ENCODE data around the gene SPTSSB.

SPTSSB gene

DNA sequence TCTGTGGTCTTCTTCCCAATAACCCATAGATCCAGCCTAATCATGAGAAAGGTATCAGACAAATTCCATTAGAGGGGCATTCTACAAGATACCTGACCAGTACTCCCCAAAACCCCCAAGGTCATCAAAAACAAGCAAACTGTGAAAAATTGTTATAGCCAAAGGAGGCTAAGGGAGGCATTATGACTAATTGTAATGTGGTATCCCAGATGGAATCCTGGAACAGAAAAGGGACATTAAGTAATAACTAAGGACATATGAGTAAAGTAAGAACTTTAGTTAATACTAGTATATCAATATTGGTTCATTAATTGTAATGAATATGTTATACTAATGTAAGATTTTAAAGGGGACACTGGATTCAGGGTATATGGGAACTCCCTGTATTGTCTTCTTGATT, 20.4 kb downstream of the SPTSSB start:
- H3K9me3 Mint-ChIP-seq = no peaks in the 10 kb centered on the region
- no peaks in the 10 kb centered on the region for H3K36me3 Mint-ChIP-seq (ENCODE audit: low read depth)
- DNase-seq = no peak
- peaks cover 4% of the 10 kb centered on the region for H3K4me1 Mint-ChIP-seq
- peaks cover 12% of the 10 kb centered on the region for H3K27me3 Mint-ChIP-seq (ENCODE audit: low read depth, poor library complexity)
- H3K27ac Mint-ChIP-seq = no peak overlapping the region
- TF ChIP-seq, protein P1, sequence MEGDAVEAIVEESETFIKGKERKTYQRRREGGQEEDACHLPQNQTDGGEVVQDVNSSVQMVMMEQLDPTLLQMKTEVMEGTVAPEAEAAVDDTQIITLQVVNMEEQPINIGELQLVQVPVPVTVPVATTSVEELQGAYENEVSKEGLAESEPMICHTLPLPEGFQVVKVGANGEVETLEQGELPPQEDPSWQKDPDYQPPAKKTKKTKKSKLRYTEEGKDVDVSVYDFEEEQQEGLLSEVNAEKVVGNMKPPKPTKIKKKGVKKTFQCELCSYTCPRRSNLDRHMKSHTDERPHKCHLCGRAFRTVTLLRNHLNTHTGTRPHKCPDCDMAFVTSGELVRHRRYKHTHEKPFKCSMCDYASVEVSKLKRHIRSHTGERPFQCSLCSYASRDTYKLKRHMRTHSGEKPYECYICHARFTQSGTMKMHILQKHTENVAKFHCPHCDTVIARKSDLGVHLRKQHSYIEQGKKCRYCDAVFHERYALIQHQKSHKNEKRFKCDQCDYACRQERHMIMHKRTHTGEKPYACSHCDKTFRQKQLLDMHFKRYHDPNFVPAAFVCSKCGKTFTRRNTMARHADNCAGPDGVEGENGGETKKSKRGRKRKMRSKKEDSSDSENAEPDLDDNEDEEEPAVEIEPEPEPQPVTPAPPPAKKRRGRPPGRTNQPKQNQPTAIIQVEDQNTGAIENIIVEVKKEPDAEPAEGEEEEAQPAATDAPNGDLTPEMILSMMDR (IDR thresholded peaks at IDR 0.05) = no peak
- no peak overlapping the region for H3K4me3 Mint-ChIP-seq

DNA sequence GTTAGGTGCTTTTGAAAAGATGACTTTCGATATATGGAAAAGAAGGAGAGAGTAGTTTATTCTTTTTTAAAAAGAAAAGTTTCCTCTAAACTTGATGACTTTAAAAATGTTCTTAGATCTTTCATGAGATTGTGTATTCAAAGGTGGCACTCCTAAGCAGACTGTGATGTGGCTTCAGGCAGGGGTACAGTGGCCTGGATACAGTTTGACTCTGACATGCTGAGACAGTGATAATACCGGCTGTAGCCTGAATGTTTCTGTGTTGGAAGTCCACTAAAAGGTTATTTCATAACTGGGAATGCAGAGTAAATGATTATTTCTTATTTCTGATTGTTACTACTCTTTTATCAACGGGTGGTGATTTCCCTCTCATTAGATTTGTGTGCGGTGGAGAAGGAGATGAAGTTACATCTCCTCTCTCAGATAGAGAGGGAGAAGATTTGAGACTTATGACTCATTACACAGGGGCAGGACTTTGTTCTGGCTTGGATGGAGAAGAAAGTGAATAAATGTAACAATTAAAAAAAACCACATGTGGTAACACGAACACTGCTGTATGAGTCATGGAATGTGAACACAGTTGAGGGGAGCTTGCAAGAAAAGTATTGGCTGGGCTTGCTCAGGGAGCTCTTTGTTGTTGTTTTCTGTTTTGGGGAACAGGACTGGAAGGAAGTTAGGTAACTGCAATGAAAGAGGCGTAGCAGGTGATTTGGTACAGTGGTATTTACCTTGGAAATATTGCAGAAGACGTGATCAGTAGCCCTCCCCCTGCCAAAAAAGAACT, 21.6 kb downstream of the SPTSSB start:
- H3K4me1 Mint-ChIP-seq = peaks cover 4% of the 10 kb centered on the region
- TF ChIP-seq, protein P1 (IDR thresholded peaks at IDR 0.05) = no peak
- no peak overlapping the region for H3K27ac Mint-ChIP-seq
- H3K27me3 Mint-ChIP-seq (ENCODE audit: low read depth, poor library complexity) = peaks cover 12% of the 10 kb centered on the region
- no peaks in the 10 kb centered on the region for H3K36me3 Mint-ChIP-seq (ENCODE audit: low read depth)
- H3K4me3 Mint-ChIP-seq = no peak overlapping the region
- no peaks in the 10 kb centered on the region for H3K9me3 Mint-ChIP-seq
- DNase-seq = no peak

DNA sequence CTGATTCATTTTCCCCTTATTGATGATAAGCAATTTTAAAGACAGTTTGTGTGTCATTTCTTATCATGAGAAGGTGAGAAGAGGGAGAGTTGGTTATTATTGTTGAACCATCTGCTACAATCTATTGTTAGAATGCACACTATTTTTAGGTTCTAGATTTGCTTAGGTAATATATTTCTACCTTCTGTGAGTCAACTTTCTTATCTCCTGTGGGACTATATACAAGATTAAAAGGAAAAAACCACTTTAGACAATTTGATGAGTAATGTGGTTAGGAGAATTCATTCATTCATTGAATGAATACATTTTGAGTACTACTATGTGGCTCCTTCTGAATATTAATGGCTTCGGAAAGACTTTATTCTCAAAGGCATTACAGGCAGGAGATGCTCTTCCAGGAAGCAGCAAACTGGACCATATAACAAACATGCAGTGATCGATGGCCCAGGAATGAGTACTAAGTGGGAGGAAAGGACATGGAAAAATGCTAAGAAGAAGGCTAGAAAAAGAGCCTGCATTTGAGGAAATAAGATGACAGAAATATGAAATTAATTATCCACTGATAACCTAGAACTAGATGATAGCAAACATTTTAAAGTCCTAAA, 22.4 kb downstream of the SPTSSB start:
- no peaks in the 10 kb centered on the region for H3K9me3 Mint-ChIP-seq
- H3K4me3 Mint-ChIP-seq = no peak overlapping the region
- no peaks in the 10 kb centered on the region for H3K36me3 Mint-ChIP-seq (ENCODE audit: low read depth)
- H3K27ac Mint-ChIP-seq = no peak overlapping the region
- no peak for DNase-seq
- peaks cover 4% of the 10 kb centered on the region for H3K4me1 Mint-ChIP-seq
- H3K27me3 Mint-ChIP-seq (ENCODE audit: low read depth, poor library complexity) = peaks cover 18% of the 10 kb centered on the region
- TF ChIP-seq, protein P1 (IDR thresholded peaks at IDR 0.05) = no peak

DNA sequence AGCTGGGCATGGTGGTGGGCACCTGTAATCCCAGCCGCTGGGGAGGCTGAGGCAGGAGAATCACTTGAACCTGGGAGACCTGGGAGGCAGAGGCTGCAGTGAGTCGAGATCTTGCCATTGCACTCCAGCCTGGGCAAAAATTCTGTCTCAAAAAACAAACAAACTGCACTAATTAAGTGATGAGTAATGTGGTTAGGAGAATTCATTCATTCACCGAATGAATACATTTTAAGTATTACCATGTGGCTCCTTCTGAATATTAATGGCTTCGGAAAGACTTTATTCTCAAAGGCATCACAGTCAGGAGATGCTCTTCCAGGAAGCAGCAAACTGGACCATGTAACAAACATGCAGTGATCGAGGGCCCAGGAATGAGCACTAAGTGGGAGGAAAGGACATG, 23.6 kb downstream of the SPTSSB start:
- peaks cover 30% of the 10 kb centered on the region for H3K27me3 Mint-ChIP-seq (ENCODE audit: low read depth, poor library complexity)

DNA sequence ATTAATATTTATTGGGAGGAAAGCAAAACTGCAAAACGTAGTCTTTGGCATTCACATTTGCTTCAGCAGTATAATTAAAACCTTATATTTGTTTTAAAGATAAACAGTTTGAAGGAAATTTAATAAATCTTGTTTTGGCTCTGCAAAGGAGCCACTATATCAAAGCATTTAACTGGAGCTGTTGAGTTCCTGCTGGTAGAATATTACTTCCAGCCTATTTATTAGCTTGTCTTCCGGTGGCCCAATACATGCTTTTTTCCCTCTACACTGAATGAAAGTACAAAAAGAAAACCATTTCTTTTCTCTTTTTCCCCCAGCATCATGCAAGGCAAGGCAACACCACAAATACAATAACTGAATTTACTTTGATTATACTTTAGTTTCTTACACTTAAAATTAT, 26.3 kb downstream of the SPTSSB start:
- peaks cover 4% of the 10 kb centered on the region for H3K4me1 Mint-ChIP-seq
- peaks cover 49% of the 10 kb centered on the region for H3K27me3 Mint-ChIP-seq (ENCODE audit: low read depth, poor library complexity)
- no peak overlapping the region for H3K4me3 Mint-ChIP-seq
- H3K27ac Mint-ChIP-seq = no peak overlapping the region
- H3K36me3 Mint-ChIP-seq (ENCODE audit: low read depth) = no peaks in the 10 kb centered on the region
- no peak for DNase-seq
- TF ChIP-seq, protein P1 (IDR thresholded peaks at IDR 0.05) = no peak
- no peaks in the 10 kb centered on the region for H3K9me3 Mint-ChIP-seq

More for the DNA sequence above, 23.6 kb downstream of the SPTSSB start:
- Mint-ChIP-seq H3K36me3 (ENCODE audit: low read depth) (no peaks in the 10 kb centered on the region), H3K27ac (no peak overlapping the region), H3K4me3 (no peak overlapping the region), H3K4me1 (peaks cover 4% of the 10 kb centered on the region), H3K9me3 (no peaks in the 10 kb centered on the region)
- TF ChIP-seq, protein P1 (IDR thresholded peaks at IDR 0.05) = no peak
- DNase-seq = no peak

Data from nephron progenitor cell (in vitro differentiated cells).